ENCODE results near the gene SLC27A3. TPM values are rescaled to one million over a fixed set of nuclear protein-coding genes. Genes with fewer than 3 reads are reported as not detected.

The SLC27A3 gene
- total RNA-seq, 4 donors from 2014 or later = 7.6 to 15.0 (median 11.2) TPM

DNA sequence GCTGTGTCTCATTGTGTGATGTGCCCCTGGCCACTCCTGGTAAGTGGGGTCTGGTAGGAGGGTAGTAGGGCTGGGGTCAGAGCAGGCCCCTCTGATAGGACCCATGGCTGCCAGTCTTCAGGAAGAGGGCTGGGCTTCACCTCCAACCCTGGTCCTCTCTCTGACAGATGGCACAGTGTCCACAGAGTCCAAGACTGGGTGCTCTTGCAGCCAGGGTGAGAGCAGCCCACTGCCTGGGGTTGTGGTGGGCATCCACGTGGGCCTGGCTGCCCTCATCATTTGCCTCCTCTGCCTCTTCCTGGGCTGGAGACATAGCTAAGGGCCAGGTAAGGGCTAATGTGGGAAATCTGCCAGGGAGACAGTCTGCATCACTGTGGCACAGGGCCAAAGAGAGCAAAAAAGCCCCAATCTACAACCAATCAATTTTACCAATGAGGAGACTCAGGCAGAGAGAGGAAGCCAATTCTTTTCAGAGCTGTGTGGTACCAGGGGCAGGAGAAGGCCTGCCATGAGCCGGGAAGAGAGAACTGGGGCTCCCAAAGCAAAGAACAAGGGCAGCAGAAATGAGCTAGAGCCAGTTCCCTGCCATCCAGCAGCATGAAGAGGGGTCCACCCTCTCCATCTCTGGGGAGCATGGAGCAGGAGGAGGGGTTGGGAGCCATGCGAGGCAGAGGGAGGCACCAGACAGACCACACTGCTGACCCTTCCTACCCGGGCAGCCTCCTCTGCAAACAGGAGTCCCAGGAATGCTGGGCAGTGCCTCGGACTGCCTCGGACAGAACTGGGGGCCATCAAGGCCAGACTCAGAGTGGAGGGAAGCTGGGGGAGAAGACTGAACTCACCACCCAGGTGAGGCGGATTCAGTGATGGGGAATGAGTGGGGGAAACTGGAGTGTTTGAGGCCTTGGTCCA, 26.8 kb downstream of the SLC27A3 start:
- Histone ChIP-seq H3K4me1 (peaks cover 3 to 39% (median 15%) of the 10 kb centered on the region in 3 donors), H3K36me3 (peaks cover 0 to 23% (median 0%) of the 10 kb centered on the region in 3 donors), H3K27ac (no peak overlapping the region), H3K4me3 (no peak overlapping the region), H3K27me3 (no peaks in the 10 kb centered on the region), H3K9me3 (no peaks in the 10 kb centered on the region)
- TF ChIP-seq, protein P1, sequence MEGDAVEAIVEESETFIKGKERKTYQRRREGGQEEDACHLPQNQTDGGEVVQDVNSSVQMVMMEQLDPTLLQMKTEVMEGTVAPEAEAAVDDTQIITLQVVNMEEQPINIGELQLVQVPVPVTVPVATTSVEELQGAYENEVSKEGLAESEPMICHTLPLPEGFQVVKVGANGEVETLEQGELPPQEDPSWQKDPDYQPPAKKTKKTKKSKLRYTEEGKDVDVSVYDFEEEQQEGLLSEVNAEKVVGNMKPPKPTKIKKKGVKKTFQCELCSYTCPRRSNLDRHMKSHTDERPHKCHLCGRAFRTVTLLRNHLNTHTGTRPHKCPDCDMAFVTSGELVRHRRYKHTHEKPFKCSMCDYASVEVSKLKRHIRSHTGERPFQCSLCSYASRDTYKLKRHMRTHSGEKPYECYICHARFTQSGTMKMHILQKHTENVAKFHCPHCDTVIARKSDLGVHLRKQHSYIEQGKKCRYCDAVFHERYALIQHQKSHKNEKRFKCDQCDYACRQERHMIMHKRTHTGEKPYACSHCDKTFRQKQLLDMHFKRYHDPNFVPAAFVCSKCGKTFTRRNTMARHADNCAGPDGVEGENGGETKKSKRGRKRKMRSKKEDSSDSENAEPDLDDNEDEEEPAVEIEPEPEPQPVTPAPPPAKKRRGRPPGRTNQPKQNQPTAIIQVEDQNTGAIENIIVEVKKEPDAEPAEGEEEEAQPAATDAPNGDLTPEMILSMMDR (IDR thresholded peaks at IDR 0.05) = no peak
- no peak for TF ChIP-seq POLR2A (IDR thresholded peaks at IDR 0.05)
- intact Hi-C loops (cut with DNase I) = no loop called here
- no peak for DNase-seq
- WGBS, 2 donors = 88 to 100% methylated on average over 1 to 4 of the region's 7 CpGs

DNA sequence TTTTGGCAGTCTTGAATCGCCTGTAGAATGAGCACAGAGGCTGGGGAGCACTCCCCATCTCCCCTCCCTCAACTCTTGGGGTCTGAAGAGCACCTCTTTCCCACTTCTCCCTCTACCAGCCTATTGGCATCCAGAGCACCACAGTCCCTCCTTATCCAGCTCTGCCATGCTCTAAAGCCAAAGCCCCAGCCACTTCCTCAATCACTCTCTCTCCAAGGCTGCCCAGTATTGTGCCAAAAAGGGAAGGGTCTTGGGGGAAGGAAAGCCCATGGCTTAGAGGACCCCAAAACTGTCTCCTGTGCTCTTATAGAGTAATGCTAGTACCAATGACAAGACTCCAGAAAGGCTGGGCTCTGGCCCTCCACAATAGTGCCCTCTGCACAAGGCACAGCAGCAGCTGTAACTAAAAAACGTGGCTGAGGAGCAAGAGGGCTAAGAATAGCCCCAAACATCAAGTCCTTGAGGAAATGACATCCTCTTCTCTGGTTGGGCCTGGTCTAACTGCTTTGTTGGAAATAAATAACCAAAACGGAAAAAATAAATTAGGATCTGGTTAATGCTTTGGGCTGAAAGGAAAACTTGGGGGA, 28.4 kb downstream of the SLC27A3 start:
- H3K4me1 ChIP-seq = peaks cover 3 to 33% (median 15%) of the 10 kb centered on the region in 3 donors
- H3K36me3 ChIP-seq = peaks cover 0 to 38% (median 4%) of the 10 kb centered on the region in 3 donors
- H3K9me3 ChIP-seq = no peaks in the 10 kb centered on the region
- H3K27ac ChIP-seq = peak overlapping the region in 2 of 4 donors; percentile 10 to 79
- H3K4me3 ChIP-seq = no peak overlapping the region
- 65 to 69% methylated on average over 3 of the region's 3 CpGs for WGBS, 2 donors
- TF ChIP-seq, protein P1 (IDR thresholded peaks at IDR 0.05) = no peak
- no peak for TF ChIP-seq POLR2A (IDR thresholded peaks at IDR 0.05)
- no peaks in the 10 kb centered on the region for H3K27me3 ChIP-seq
- no peak for DNase-seq
- intact Hi-C loops (cut with DNase I) = no loop called here

DNA sequence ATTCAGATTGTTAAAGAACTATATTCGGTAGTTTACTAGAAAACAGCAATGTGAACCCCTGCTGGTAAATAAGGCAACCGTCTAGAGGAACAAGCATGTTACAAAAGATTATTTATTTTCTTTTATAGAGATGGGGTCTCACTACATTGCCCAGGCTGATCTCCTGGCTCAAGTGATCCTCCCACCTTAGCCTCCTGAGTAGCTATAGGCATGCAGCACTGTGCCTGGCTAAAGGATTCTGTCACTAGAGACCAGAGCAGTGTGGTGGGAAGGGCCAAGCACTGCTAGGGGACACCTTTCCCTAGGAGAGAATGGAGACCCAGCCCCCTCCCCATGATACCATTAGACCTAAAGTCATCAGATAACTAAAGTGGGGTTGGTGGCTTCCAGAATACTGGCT, 28.9 kb downstream of the SLC27A3 start:
- intact Hi-C loops (cut with DNase I) = no loop called here
- TF ChIP-seq, protein P1 (IDR thresholded peaks at IDR 0.05) = no peak
- no peak for TF ChIP-seq POLR2A (IDR thresholded peaks at IDR 0.05)
- WGBS, 2 donors = 54 to 64% methylated on average over 2 of the region's 2 CpGs

DNA sequence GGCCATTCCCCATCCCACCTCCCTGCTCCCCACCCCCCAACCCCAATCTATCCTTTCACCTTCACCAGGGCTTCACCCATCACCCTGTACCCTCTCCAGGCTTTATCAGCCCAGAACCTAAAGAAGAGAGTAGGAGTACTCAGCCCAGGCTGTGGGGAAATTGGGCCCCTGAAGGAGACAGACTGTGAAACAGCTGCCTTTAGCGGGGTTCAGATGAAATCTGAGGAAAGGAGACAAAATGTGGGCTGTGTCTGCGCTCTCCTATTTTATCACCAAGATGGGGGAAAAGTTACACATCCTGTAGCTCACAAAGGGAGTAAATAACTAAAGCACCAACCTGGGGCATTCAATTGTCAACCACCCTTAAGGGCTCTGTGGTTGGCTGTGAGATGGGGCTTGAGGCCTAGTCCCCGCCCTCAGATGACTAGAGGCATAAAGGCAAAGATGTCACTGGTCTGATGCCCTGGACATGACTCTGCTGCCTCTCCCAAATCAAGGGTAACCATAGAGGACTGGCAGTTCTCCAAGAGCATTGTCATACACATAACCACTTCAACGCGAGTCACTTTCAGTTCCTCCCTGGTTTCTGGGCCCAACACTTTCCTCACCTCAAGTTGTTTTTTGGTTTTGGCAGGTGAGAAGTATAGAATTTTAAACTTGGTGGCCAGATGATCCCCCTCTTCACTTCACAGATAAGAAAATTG, 30.0 kb downstream of the SLC27A3 start:
- peak; percentile 29 for DNase-seq
- Histone ChIP-seq H3K27me3 (no peaks in the 10 kb centered on the region), H3K4me3 (no peak overlapping the region), H3K36me3 (peaks cover 4 to 55% (median 14%) of the 10 kb centered on the region in 3 donors), H3K27ac (peak overlapping the region in 3 of 4 donors; percentile 70 to 79 (median 78)), H3K9me3 (no peaks in the 10 kb centered on the region), H3K4me1 (peaks cover 3 to 33% (median 15%) of the 10 kb centered on the region in 3 donors)
- intact Hi-C loops (cut with DNase I) = no loop called here
- TF ChIP-seq, protein P1 (IDR thresholded peaks at IDR 0.05) = no peak
- TF ChIP-seq POLR2A (IDR thresholded peaks at IDR 0.05) = peak in 1 of 4 donors; percentile 20
- WGBS, 2 donors = 38 to 46% methylated on average over 4 of the region's 5 CpGs

More for the DNA sequence above, 28.9 kb downstream of the SLC27A3 start:
- no peaks in the 10 kb centered on the region for H3K9me3 ChIP-seq
- H3K27me3 ChIP-seq = no peaks in the 10 kb centered on the region
- H3K4me1 ChIP-seq = peaks cover 3 to 33% (median 15%) of the 10 kb centered on the region in 3 donors
- no peak overlapping the region for H3K4me3 ChIP-seq
- H3K36me3 ChIP-seq = peaks cover 3 to 44% (median 4%) of the 10 kb centered on the region in 3 donors
- peak overlapping the region in 3 of 4 donors; percentile 10 to 79 (median 70) for H3K27ac ChIP-seq
- no peak for DNase-seq

Data from esophagus squamous epithelium (tissue), 5 donors.